ENCODE measurements around the gene EXOC1. TPM values are rescaled to one million over a fixed set of nuclear protein-coding genes. Genes with fewer than 3 reads are reported as not detected.

Gene EXOC1
- total and polyA plus RNA-seq, 9 of the 15 experiments (the other 6 are each of a cell fraction or from before 2014, with no cell fraction given), result 16.0 to 45.5 (median 26.2) TPM

- TF ChIP-seq REST (IDR thresholded peaks at IDR 0.05; ENCODE audit: borderline replicate concordance) (peak; percentile 68), REST (CRISPR knock-in tag; IDR thresholded peaks at IDR 0.05; ENCODE audit: low read depth) (0 out of 2 replicates have a peak, but pooled peaks have one; percentile 60), AFF1 (IDR thresholded peaks at IDR 0.05; ENCODE audit: low read depth in 1 of 2, partially characterized antibody in 2 of 2) (no peak), TEAD1 (CRISPR knock-in tag; IDR thresholded peaks at IDR 0.05) (peak in 1 of 2 experiments; percentile 95; a peak in 2 of 4 replicates), STAT6 (CRISPR knock-in tag; IDR thresholded peaks at IDR 0.05) (no peak), ZNF212 (CRISPR knock-in tag; IDR thresholded peaks at IDR 0.05) (0 out of 2 replicates have a peak, but pooled peaks have one; percentile 11), ZNF174 (CRISPR knock-in tag; IDR thresholded peaks at IDR 0.05) (no peak), ATF6 (CRISPR knock-in tag; IDR thresholded peaks at IDR 0.05) (0 out of 2 replicates have a peak, but pooled peaks have one; percentile 11)
These were observed 95.5 kb downstream of the EXOC1 start, which contains the start of gene CEP135 (continued) for GRCh38 chr4:55948726-55949481.

Data from K562 (cell line).